IgD-negative memory B cell (primary cell): ENCODE measurements around the gene SHQ1. TPM values are rescaled to one million over a fixed set of nuclear protein-coding genes. Genes with fewer than 3 reads are reported as not detected.
"Not testable (repeated sequence)": the region's sequence is repeated elsewhere in the genome, so short reads cannot be mapped to it uniquely, and the experiment has no call there.

Experiments
- H3K27ac Mint-ChIP-seq, 3 donors: one replicate each; pipeline ENCODE4 v1.8.0; 2020 to 2022; ENCODE audit warnings: mild to moderate bottlenecking in 3 of 3, mixed read lengths in 3 of 3, moderate library complexity in 1 of 3
- H3K27me3 Mint-ChIP-seq: one replicate; pipeline ENCODE4 v1.8.0; 2021; ENCODE audit warnings: mixed read lengths
- H3K36me3 Mint-ChIP-seq: one replicate; pipeline ENCODE4 v1.8.0; 2020; ENCODE audit warnings: mild to moderate bottlenecking, mixed read lengths
- H3K4me1 Mint-ChIP-seq, 3 donors: one replicate each; pipeline ENCODE4 v1.8.0; 2020 to 2022; ENCODE audit warnings: mixed read lengths in 3 of 3, mild to moderate bottlenecking in 1 of 3
- H3K4me3 Mint-ChIP-seq, 4 donors: one replicate each; pipeline ENCODE4 v1.8.0; 2020 to 2022; ENCODE audit warnings: mild to moderate bottlenecking in 4 of 4, mixed read lengths in 4 of 4, moderate library complexity in 3 of 4
- H3K9me3 Mint-ChIP-seq, 3 donors: one replicate each; pipeline ENCODE4 v1.8.0; 2020 to 2021; ENCODE audit warnings: mixed read lengths in 3 of 3, mild to moderate bottlenecking in 1 of 3
- polyA plus RNA-seq: library from polyadenylated mRNA; unstranded; fragments of 300-500 nt; fragmentation: Illumina TruSeq; gene quantifications from one replicate; pipeline ENCODE4 v1.2.3, GENCODE V29; 2021

SHQ1 gene
- polyA plus RNA-seq, 1 donor from 2014 or later, result 12.9 TPM

DNA sequence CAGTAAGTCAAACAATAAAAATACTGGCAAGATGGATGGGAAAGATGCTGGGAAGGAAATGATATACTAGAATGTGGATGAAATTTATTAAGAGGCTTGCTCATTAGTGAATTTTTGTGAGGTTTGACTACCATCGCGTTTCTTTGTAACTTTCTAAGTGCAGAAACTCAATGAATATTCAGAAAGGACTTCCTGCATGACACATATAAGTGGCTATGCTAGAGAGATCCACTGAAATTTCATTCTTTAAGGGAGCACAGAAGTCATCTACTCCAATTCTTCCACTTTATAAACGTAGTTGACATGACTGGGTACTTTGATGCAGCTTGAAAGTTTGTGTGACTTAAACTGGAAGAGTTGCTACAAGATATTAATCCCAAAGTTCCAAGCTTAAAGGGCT, 88.0 kb downstream of the SHQ1 start:
- Mint-ChIP-seq H3K27me3 (peaks cover 7% of the 10 kb centered on the region), H3K4me1 (peaks cover 12 to 18% (median 15%) of the 10 kb centered on the region in 3 donors), H3K9me3 (no peaks in the 10 kb centered on the region), H3K4me3 (no peak overlapping the region), H3K27ac (no peak overlapping the region), H3K36me3 (peaks cover 12% of the 10 kb centered on the region)

DNA sequence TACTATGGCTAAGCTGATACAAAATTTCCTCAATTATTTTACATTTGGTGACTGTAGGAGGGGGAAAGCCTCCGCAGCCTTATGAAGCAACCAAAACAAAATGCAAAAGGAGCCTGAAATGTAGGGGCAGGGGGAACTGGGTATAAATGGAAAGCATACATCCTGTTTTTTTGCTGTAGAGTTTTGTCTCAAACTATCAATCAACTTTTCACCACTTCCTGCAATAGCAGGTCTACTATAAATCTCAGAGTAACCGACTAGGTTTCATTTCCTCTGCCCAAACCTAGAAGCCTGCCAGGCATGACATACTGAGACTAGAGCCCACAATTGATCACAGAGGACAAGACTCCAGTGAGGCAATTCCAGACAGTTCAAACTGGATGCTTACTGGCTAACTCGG, 91.3 kb downstream of the SHQ1 start:
- peak overlapping the region in 1 of 3 donors; percentile 17 for H3K27ac Mint-ChIP-seq
- H3K36me3 Mint-ChIP-seq, result peaks cover 3% of the 10 kb centered on the region
- peak overlapping the region in 2 of 4 donors; percentile 68 to 77 for H3K4me3 Mint-ChIP-seq
- no peaks in the 10 kb centered on the region for H3K9me3 Mint-ChIP-seq
- peaks cover 15 to 18% (median 17%) of the 10 kb centered on the region in 3 donors for H3K4me1 Mint-ChIP-seq
- peaks cover 14% of the 10 kb centered on the region for H3K27me3 Mint-ChIP-seq

DNA sequence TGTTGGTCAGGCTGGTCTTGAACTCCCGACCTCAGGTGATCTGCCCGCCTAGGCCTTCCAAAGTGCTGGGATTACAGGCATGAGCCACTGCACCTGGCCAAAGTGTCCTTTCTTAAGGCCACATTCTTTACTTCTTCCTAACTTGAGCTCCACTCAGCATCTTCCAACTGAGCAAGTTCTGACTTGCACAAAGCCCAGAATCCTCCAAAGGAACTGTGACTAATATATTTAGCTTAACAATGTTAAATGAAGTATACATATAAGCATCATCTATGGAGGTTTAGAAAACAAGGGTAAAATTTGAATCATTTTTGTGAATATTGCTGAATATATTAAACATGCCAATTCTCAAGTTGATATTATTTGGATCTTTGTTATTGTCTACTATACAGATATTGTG, 93.7 kb downstream of the SHQ1 start:
- H3K4me1 Mint-ChIP-seq, result peaks cover 15 to 20% (median 17%) of the 10 kb centered on the region in 3 donors
- H3K27ac Mint-ChIP-seq, result no peak overlapping the region
- H3K4me3 Mint-ChIP-seq, result no peak overlapping the region
- H3K27me3 Mint-ChIP-seq, result peaks cover 11% of the 10 kb centered on the region
- H3K9me3 Mint-ChIP-seq, result no peaks in the 10 kb centered on the region
- peaks cover 4% of the 10 kb centered on the region for H3K36me3 Mint-ChIP-seq

DNA sequence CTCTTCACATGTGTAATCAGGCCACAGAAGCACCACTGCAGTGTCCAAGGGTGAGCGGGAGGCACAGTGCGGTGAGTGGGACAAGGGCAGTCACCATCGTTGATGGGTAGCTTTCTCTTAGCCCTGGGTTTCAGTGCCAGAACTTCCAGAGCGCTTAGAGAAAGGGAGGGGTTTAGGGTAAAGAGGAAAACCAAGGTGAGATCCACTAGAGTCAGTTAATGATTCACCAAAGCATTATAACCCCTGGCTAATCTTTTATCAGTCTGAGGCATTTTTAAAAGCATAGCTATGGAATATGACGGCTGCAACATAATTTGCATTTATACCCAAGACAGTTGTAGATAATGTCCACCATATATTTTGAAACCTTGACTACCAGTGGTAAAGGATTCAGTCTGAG, 94.8 kb downstream of the SHQ1 start:
- Mint-ChIP-seq H3K36me3 (peaks cover 4% of the 10 kb centered on the region), H3K9me3 (no peaks in the 10 kb centered on the region), H3K4me1 (peaks cover 15 to 18% (median 17%) of the 10 kb centered on the region in 3 donors), H3K27ac (no peak overlapping the region), H3K4me3 (peak overlapping the region in 1 of 4 donors; percentile 39), H3K27me3 (peaks cover 7% of the 10 kb centered on the region)

DNA sequence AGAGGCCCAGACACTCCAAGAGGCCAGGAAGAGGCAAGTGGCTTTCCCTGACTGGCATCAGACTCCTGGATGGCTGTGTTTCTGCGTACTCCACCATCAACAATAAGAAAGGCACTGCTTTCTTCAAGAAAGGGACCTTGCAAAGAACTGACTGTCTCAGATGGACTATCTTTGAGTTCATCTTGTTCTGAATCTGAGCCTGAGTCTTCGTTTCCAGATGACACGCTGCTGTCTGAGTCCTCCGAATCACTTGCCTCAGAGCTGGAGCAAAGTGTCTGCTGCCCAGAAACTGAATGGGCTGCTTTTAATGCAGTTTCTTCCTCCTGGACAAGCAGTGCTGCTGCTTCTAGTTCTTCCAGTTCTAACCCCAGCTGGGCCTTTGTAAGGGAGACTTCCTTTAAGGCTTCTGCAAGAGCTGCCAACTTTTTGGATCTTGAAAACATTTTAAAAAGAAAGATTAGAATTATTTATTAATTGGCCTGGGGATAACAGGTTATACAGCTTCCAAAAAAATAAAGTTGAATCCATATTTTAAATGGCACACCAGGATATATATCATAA, 97.8 kb downstream of the SHQ1 start:
- H3K4me3 Mint-ChIP-seq, result no peak overlapping the region
- H3K27ac Mint-ChIP-seq, result no peak overlapping the region
- H3K4me1 Mint-ChIP-seq, result peaks cover 0 to 5% (median 3%) of the 10 kb centered on the region in 3 donors
- peaks cover 10% of the 10 kb centered on the region for H3K36me3 Mint-ChIP-seq
- H3K9me3 Mint-ChIP-seq, result no peaks in the 10 kb centered on the region
- H3K27me3 Mint-ChIP-seq, result peaks cover 8% of the 10 kb centered on the region

DNA sequence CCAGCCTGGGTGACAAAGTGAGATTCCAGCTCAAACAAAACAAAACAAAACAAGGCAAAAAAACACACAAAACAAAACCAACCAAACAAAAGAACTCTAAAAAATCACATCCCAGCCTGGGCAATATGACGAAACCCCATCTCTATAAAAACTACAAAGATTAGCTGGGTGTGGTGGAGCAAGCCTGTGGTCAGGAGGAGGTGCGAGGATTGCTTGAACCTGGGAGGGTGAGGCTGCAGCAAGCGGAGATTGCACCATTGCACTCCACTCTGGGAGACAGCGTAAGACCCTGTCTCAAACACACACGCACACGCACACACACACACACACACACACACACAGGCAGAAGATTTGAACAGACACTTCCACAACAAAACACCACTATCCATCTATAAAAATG, 99.6 kb downstream of the SHQ1 start:
- H3K27ac Mint-ChIP-seq, result peak overlapping the region in 1 of 3 donors; percentile 71
- no peaks in the 10 kb centered on the region for H3K9me3 Mint-ChIP-seq
- peaks cover under 1 to 5% (median 2%) of the 10 kb centered on the region in 3 donors for H3K4me1 Mint-ChIP-seq
- H3K36me3 Mint-ChIP-seq, result peaks cover 12% of the 10 kb centered on the region
- peak overlapping the region in 1 of 4 donors; percentile 69 for H3K4me3 Mint-ChIP-seq
- peaks cover 7% of the 10 kb centered on the region for H3K27me3 Mint-ChIP-seq

DNA sequence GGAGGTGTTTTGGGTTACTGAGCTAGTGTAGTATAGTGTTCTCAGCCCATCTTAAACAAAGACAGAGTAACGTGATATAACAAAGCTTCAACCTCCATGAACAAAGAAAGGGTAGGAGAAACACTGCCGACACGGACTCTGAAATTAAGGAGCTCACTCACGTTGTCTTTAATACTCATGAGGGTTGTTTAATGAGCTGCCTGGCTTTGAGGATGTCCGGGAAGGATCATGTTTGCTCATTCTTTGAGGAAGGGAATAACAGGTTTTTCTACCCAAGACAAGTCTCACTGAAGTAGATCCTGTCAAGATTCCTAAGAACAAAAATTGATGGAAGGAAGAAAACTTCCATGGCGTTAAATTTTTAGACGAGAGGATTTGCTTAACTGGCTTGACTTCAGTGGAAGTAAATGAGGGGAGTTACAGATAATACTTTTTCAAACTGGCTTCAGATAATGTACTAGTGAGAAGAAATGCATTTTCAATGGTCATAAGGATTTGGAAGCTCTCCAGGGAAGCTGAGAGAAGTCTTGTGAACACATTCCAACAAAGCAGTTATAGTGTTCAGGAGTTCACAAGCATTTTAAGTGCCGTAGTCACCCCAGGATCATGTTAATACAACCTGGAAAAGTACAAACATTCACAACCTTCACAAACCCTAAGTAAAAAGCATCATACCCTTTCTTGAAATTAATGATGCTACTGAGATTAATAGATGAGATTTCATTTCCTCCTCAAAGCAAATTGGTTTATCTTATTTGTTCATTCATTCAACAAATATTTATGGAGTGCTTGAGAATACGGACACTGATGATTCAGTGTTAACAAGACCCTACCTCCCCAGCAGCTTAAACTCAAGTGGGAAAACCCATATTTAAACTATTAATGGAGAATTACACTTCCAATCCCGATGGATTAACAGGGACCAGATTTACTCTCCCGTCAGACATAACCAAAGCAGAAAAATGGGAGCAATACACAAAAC, 101.5 kb downstream of the SHQ1 start:
- Mint-ChIP-seq H3K36me3 (peaks cover 13% of the 10 kb centered on the region), H3K4me1 (peaks cover 3 to 6% (median 4%) of the 10 kb centered on the region in 3 donors), H3K27me3 (peaks cover 14% of the 10 kb centered on the region), H3K27ac (no peak overlapping the region), H3K4me3 (no peak overlapping the region), H3K9me3 (no peaks in the 10 kb centered on the region)

DNA sequence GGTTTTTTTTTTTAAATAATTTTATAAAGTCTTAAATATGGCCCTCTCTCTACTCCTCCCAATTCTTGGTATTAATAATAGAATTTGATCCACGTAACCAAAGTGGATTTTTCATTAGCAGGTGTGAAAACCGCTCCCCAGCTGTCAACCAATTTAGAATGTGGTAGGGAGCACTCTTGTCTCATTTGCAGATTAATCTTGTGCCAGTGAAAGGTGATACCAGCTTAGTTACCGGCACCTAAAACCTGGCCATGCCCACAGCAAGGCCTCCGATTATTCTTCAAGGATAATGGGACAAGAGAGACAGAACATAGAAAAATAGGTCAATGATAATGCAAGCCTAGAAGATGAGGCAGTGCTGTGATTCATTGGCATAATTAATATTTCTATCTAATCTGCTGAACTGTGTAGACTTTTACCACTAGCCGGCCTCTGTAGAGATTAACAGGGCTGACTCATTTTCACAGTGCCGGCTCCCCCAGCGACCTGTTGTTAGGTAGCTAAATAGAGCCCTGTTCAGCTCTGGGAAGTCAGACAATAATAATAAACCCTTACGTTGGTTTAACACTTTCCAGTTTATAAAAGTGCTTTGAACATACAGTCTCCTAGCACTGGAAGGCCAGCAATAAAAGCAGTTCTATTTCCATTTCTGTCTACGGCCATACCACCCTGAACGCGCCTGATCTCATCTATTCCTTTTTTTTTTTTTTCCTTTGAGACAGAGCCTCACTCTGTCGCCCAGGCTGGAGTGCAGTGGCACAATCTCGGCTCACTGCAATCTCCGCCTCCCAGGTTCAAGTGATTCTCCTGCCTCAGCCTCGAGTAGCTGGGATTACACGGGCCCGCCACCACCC, 102.9 kb downstream of the SHQ1 start:
- Mint-ChIP-seq H3K27me3 (peaks cover 19% of the 10 kb centered on the region), H3K9me3 (no peaks in the 10 kb centered on the region), H3K27ac (no peak overlapping the region), H3K4me3 (no peak overlapping the region), H3K4me1 (peaks cover 3 to 6% (median 4%) of the 10 kb centered on the region in 3 donors), H3K36me3 (peaks cover 10% of the 10 kb centered on the region)

DNA sequence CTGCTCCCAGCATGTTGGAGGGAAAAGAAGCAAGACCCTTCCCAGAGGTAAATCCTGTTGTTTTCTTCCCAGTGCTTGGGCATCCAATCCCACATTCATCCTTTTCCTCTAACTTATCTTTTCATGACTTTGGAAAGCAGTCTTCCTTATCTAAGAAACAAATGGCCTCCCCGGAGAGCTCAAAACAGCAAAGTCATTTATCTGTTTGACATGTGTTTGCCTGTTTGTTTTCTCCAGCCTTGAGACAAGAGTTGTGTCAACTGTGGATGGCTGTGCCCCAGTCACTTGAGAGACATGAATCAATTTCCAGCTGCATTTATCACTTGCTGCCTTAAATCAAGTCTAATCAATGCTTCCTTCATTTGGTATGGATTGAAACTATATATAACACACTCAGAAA, 103.9 kb downstream of the SHQ1 start:
- Mint-ChIP-seq H3K4me3 (no peak overlapping the region), H3K4me1 (peaks cover 3 to 4% (median 3%) of the 10 kb centered on the region in 3 donors), H3K9me3 (no peaks in the 10 kb centered on the region), H3K36me3 (peaks cover 10% of the 10 kb centered on the region), H3K27me3 (peaks cover 19% of the 10 kb centered on the region), H3K27ac (no peak overlapping the region)

DNA sequence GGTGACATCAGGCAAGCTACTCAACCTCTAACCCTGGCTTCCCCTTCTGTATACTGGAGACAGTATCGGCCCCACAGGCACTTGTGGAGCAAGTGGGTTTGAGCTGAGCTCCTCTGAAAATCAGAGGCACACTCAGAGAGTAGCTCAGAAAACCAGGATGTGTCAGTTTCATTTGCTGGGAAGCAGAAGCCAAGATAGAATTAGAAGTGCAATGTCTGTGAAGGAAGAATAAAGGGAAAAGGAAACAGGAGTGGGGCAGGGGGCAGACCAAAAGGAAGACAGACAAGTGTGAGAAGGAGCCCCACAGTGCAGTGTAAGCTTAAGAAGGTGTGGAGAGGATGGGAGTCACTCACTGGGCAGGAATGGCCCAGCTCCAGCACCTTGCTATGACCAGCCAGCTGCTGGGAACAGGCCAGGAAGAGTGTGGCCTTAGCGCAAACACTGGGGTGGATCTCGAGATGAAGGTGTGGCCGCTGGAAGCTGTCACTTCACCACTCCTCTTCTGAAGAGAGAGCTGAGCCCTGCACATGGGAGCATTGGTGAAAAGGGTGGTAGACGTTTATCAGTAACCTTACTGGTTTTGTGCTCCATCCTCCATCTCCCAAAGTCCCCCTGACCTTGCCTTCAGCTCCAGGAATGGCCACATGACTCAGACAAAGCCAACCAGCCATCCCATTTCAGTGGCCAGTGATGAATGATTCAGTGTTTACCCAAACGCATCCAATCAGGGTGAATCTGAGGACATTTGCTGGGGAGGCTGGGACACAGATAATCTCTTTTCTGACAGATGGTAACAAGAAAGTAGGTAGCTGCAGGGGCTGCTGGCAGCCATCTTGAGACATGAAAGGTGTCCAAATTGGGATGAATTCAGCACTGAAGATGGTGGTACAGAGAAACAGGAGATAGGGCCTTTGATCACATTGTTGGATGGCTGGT, 108.4 kb downstream of the SHQ1 start:
- peak overlapping the region in 1 of 3 donors; percentile 86 for H3K27ac Mint-ChIP-seq
- H3K4me3 Mint-ChIP-seq, result peak overlapping the region; percentile 81 to 89 (median 84)
- H3K9me3 Mint-ChIP-seq, result peaks cover 0 to 2% (median 2%) of the 10 kb centered on the region in 3 donors
- peaks cover 26% of the 10 kb centered on the region for H3K27me3 Mint-ChIP-seq
- H3K4me1 Mint-ChIP-seq, result peaks cover 4 to 15% (median 7%) of the 10 kb centered on the region in 3 donors
- peaks cover 3% of the 10 kb centered on the region for H3K36me3 Mint-ChIP-seq

DNA sequence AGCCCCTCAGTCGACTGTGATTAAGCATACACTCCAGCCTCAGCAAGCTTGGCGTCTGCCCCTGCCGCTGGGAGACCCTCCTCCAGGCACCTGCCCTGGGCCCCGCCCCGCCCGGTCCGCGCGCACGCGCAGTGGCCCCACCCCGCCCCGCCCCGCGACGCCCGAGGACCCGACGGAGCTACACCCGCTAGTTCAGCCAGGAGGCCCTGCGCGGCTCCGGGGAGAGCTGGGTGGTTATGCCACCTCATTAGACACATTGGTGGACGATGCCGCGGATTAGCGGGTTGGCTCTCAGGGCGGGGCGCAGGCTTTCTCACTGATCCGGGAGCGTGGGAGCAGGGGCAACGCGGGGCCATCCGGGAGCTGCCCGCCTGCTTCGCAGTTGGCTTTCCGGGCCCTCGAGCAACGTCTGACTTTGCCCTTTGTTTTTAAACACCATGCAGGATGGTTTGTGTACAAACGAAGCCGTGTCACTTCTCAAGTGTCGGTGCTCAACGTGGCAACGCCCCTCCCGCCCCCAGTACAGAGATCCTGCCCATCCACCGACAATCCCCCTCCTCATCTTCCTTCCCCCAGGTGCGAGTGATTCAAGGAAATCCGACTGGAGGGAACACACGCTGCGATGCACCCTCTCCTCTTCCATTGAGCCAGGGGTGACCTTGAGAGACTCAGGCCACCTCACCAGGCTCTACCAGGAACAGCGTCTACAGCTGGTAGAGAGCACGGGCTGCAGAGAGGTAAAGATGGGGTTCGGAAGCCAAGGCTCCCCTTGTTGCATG, 109.3 kb downstream of the SHQ1 start:
- Mint-ChIP-seq H3K27me3 (peaks cover 24% of the 10 kb centered on the region), H3K4me1 (peaks cover 4 to 15% (median 7%) of the 10 kb centered on the region in 3 donors), H3K4me3 (peak overlapping the region; percentile 81 to 89 (median 84))

DNA sequence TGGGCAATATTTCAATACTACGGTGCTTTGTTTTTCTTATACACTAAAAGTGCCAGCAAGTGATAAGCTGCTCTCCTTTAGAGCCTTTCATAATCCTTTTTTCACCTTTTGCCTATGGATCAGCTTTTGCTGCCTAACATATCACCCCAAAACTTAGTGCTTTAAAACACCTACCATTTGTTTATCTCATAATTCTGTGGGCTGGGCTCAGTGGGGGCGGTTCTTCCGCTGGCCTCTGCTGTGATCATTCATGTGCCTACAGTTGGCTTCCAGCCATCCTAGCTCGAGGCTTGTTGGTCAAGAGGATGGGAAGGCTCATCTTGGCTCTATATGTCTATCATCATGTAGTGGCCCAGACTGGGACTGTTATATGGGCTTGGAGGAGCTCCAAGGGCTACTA, 113.2 kb downstream of the SHQ1 start:
- not testable (repeated sequence) for H3K9me3 Mint-ChIP-seq, H3K36me3 Mint-ChIP-seq, H3K27ac Mint-ChIP-seq, H3K4me3 Mint-ChIP-seq
- H3K4me1 Mint-ChIP-seq, result peaks cover 0 to 12% (median 4%) of the 10 kb centered on the region in 3 donors
- peaks cover 14% of the 10 kb centered on the region for H3K27me3 Mint-ChIP-seq

More for the DNA sequence above, 109.3 kb downstream of the SHQ1 start:
- Mint-ChIP-seq H3K9me3 (peaks cover 4 to 6% (median 5%) of the 10 kb centered on the region in 3 donors), H3K36me3 (peaks cover 3% of the 10 kb centered on the region), H3K27ac (peak overlapping the region in 2 of 3 donors; percentile 73 to 86)

DNA sequence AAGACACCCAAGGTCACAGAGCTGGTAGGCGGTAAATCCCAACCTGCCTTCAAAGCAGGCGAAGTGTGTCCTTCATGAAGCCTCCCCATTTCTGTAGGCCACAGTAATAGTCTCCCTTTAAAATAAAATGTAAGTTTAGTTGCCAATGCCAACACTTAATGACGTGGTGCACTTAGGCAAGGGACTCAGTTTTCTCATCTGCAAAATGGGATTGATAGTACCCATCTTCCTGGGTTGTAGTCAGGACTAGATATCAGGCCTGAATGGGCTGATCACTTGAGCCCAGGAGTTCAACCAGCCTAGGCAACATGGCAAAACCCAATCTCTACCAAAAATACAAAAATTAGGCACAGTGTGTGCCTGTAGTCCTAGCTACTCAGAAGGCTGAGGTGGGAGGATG, 114.6 kb downstream of the SHQ1 start:
- Mint-ChIP-seq H3K27ac (no peak overlapping the region), H3K4me3 (peak overlapping the region in 1 of 4 donors; percentile 21), H3K9me3 (peaks cover 5 to 10% (median 8%) of the 10 kb centered on the region in 3 donors), H3K36me3 (no peaks in the 10 kb centered on the region), H3K4me1 (peaks cover 0 to 7% (median 0%) of the 10 kb centered on the region in 3 donors), H3K27me3 (peaks cover 13% of the 10 kb centered on the region)
